NCI-H2029 (cell line): ENCODE data around the gene MORC3.

Source experiments
- DNase-seq: peaks from one replicate; lab custom pipeline; 2025; lab: John Stamatoyannopoulos, UW

The MORC3 gene

GRCh38 chr21:36425286-36425685 is 105.3 kb downstream of the MORC3 start:
- DNase-seq = no peak
